Loucy (cell line): ENCODE results near the gene CASP10.

Experiments
- H2AFZ ChIP-seq: fragments of 200-600 bp; sonication (generic); 2 replicates; pipeline ENCODE4 v1.6.0; 2016; ENCODE audit warnings: antibody characterized with exemption, mild to moderate bottlenecking, low read length, moderate library complexity
- H3F3A ChIP-seq: fragments of 200-600 bp; 2 replicates; pipeline ENCODE4 v1.6.0; 2016; ENCODE audit warnings: antibody characterized with exemption, low read depth, mild to moderate bottlenecking
- H3K27me3 ChIP-seq: fragments of 200-600 bp; sonication (generic); 2 replicates; pipeline ENCODE4 v1.6.1; 2014; ENCODE audit warnings: low read length, mild to moderate bottlenecking; ENCODE audit not compliant: insufficient read depth, poor library complexity, severe bottlenecking
- H3K36me3 ChIP-seq: fragments of 200-600 bp; sonication (generic); 2 replicates; pipeline ENCODE4 v1.6.1; 2016; ENCODE audit warnings: low read length; ENCODE audit not compliant: insufficient read depth
- H3K4me1 ChIP-seq: fragments of 200-600 bp; sonication (generic); 2 replicates; pipeline ENCODE4 v1.5.1; 2014; ENCODE audit warnings: low read length, mild to moderate bottlenecking; ENCODE audit not compliant: insufficient read depth, poor library complexity, severe bottlenecking
- H3K4me2 ChIP-seq: fragments of 200-600 bp; sonication (generic); 2 replicates; pipeline ENCODE4 v1.6.0; 2014; ENCODE audit warnings: antibody characterized with exemption, low read length, low read depth, mild to moderate bottlenecking; ENCODE audit not compliant: poor library complexity, severe bottlenecking
- H3K4me3 ChIP-seq: fragments of 200-600 bp; sonication (generic); 2 replicates; pipeline ENCODE4 v1.5.1; 2014; ENCODE audit warnings: low read length, mild to moderate bottlenecking, mixed read lengths; ENCODE audit not compliant: poor library complexity, severe bottlenecking
- H3K79me2 ChIP-seq: fragments of 200-600 bp; sonication (generic); 2 replicates; pipeline ENCODE4 v1.6.1; 2014; ENCODE audit warnings: low read length; ENCODE audit not compliant: insufficient read depth
- H3K9ac ChIP-seq: fragments of 200-600 bp; sonication (generic); 2 replicates; pipeline ENCODE4 v1.6.0; 2014; ENCODE audit warnings: mild to moderate bottlenecking, low read depth, low read length, moderate library complexity; ENCODE audit not compliant: poor library complexity, severe bottlenecking
- H3K9me2 ChIP-seq: fragments of 200-600 bp; sonication (generic); replicated peaks from 2 replicates; pipeline ENCODE4 v1.6.1; 2016; ENCODE audit warnings: low read depth, low read length, mixed read lengths
- H3K9me3 ChIP-seq: fragments of 200-600 bp; sonication (generic); 2 replicates; pipeline ENCODE4 v1.6.1; 2014; ENCODE audit warnings: mild to moderate bottlenecking, antibody characterized with exemption, low read length, low read depth; ENCODE audit not compliant: insufficient read depth
- H4K20me1 ChIP-seq: fragments of 200-600 bp; sonication (generic); 2 replicates; pipeline ENCODE4 v1.6.0; 2014; ENCODE audit warnings: antibody characterized with exemption, low read length, mild to moderate bottlenecking; ENCODE audit not compliant: insufficient read depth, poor library complexity, severe bottlenecking
- CTCF ChIP-seq: fragments of 200-600 bp; sonication (generic); conservative IDR thresholded peaks from 2 replicates; pipeline ENCODE4 v1.5.1; 2014; ENCODE audit warnings: mild to moderate bottlenecking, antibody characterized with exemption, low read length
- EZH2phosphoT487 ChIP-seq: fragments of 200-600 bp; IDR thresholded peaks from 2 replicates; pipeline ENCODE4 v1.6.1; 2018; ENCODE audit warnings: antibody characterized with exemption, mild to moderate bottlenecking, moderate library complexity, borderline replicate concordance

Gene CASP10

GRCh38 chr2:201194097-201194496 is 11.2 kb downstream of the CASP10 start:
- H3K36me3 ChIP-seq, result peaks cover 30% of the 10 kb centered on the region
- H3K79me2 ChIP-seq, result peaks cover 58% of the 10 kb centered on the region
- peak overlapping the region; percentile 65 for H3K4me3 ChIP-seq
- no peak overlapping the region for H2AFZ ChIP-seq
- H3K9me3 ChIP-seq, result no peaks in the 10 kb centered on the region
- peaks cover 4% of the 10 kb centered on the region for H4K20me1 ChIP-seq
- peaks cover 27% of the 10 kb centered on the region for H3F3A ChIP-seq
- H3K4me2 ChIP-seq, result peak overlapping the region; percentile 89
- peak overlapping the region; percentile 66 for H3K9ac ChIP-seq
- no peaks in the 10 kb centered on the region for H3K9me2 ChIP-seq
- H3K27me3 ChIP-seq, result no peaks in the 10 kb centered on the region
- TF ChIP-seq EZH2phosphoT487 (no peak), CTCF (no peak)
- peaks cover 57% of the 10 kb centered on the region for H3K4me1 ChIP-seq

- H3F3A ChIP-seq, result peaks cover 23% of the 10 kb centered on the region
- no peaks in the 10 kb centered on the region for H3K27me3 ChIP-seq
- peaks cover 41% of the 10 kb centered on the region for H3K36me3 ChIP-seq
- H3K4me3 ChIP-seq, result no peak overlapping the region
- no peaks in the 10 kb centered on the region for H3K9me2 ChIP-seq
- H4K20me1 ChIP-seq, result peaks cover 4% of the 10 kb centered on the region
- H2AFZ ChIP-seq, result no peak overlapping the region
- no peak for TF ChIP-seq EZH2phosphoT487
- no peak for TF ChIP-seq CTCF
- H3K4me1 ChIP-seq, result peaks cover 46% of the 10 kb centered on the region
- no peaks in the 10 kb centered on the region for H3K9me3 ChIP-seq
- peak overlapping the region; percentile 14 for H3K4me2 ChIP-seq
- H3K79me2 ChIP-seq, result peaks cover 54% of the 10 kb centered on the region
- no peak overlapping the region for H3K9ac ChIP-seq
Observed at GRCh38 chr2:201195331-201195730, 12.4 kb downstream of the CASP10 start.

GRCh38 chr2:201196003-201196402 is 13.1 kb downstream of the CASP10 start:
- H3K4me1 ChIP-seq, result peaks cover 42% of the 10 kb centered on the region
- TF ChIP-seq EZH2phosphoT487 (no peak), CTCF (no peak)
- H3K4me2 ChIP-seq, result peak overlapping the region; percentile 16
- no peaks in the 10 kb centered on the region for H3K27me3 ChIP-seq
- no peak overlapping the region for H3K4me3 ChIP-seq
- no peaks in the 10 kb centered on the region for H3K9me3 ChIP-seq
- peaks cover 53% of the 10 kb centered on the region for H3K79me2 ChIP-seq
- H2AFZ ChIP-seq, result no peak overlapping the region
- no peak overlapping the region for H3K9ac ChIP-seq
- H3K36me3 ChIP-seq, result peaks cover 46% of the 10 kb centered on the region
- H4K20me1 ChIP-seq, result peaks cover 4% of the 10 kb centered on the region
- H3K9me2 ChIP-seq, result no peaks in the 10 kb centered on the region
- peaks cover 19% of the 10 kb centered on the region for H3F3A ChIP-seq
